ENCODE results near the gene GATA2. TPM values are rescaled to one million over a fixed set of nuclear protein-coding genes. Genes with fewer than 3 reads are reported as not detected.

The GATA2 gene
- total and polyA plus RNA-seq, 2 of the 8 experiments (the other 6 are each of a cell fraction or from before 2014, with no cell fraction given), result 0.03 to 0.30 TPM

- TF ChIP-seq CHD7 (IDR thresholded peaks at IDR 0.05; ENCODE audit: insufficient replicate concordance, low read length) (no peak), JUND (IDR thresholded peaks at IDR 0.05; ENCODE audit: low read length) (no peak), RNF2 (IDR thresholded peaks at IDR 0.05; ENCODE audit: borderline replicate concordance, low read depth, low read length, missing control alignments, poor library complexity, severe bottlenecking) (no peak), CHD1 (IDR thresholded peaks at IDR 0.05; ENCODE audit: low read depth, low read length) (no peak), E2F6 (IDR thresholded peaks at IDR 0.05) (no peak), HDAC2 (IDR thresholded peaks at IDR 0.05; ENCODE audit: borderline replicate concordance in 1 of 2, low read depth in 2 of 2, low read length in 2 of 2) (no peak), SP4 (IDR thresholded peaks at IDR 0.05; ENCODE audit: low read length) (no peak)
These were observed 39.3 kb upstream of the GATA2 start (continued) for GRCh38 chr3:128532012-128532983.
